MG63 (cell line): ENCODE measurements around the gene PHEX. TPM values are rescaled to one million over a fixed set of nuclear protein-coding genes. Genes with fewer than 3 reads are reported as not detected.

Experiments
- DNase-seq: peaks from one replicate; pipeline ENCODE4 v3.0.0-alpha.2; 2020
- H3K27me3 ChIP-seq: fragments of 250-450 bp; sonication (Bioruptor Pico); 2 replicates; pipeline ENCODE4 v1.5.1; 2020; ENCODE audit warnings: mild to moderate bottlenecking, moderate library complexity
- H3K36me3 ChIP-seq: fragments of 250-450 bp; sonication (Bioruptor Pico); 2 replicates; pipeline ENCODE4 v1.5.1; 2020; ENCODE audit warnings: mild to moderate bottlenecking, moderate library complexity
- H3K4me3 ChIP-seq: fragments of 250-450 bp; sonication (Bioruptor Pico); 2 replicates; pipeline ENCODE4 v1.5.1; 2020; ENCODE audit warnings: mild to moderate bottlenecking, moderate library complexity
- H3K9me3 ChIP-seq: fragments of 250-450 bp; sonication (Bioruptor Pico); 2 replicates; pipeline ENCODE4 v1.5.1; 2020; ENCODE audit warnings: mild to moderate bottlenecking, moderate library complexity
- total RNA-seq: library from RNA; depleted of rRNA; stranded (reverse); fragments of >200 nt; shearing (Covaris generic); gene quantifications from 2 replicates; pipeline ENCODE4 v1.2.3, GENCODE V29; 2014; ENCODE audit warnings: low replicate concordance

Gene PHEX
- total RNA-seq, 1 experiment from 2014 or later = 0.20 TPM

GRCh38 chrX:22033818-22034217 lies 1.7 kb downstream of the PHEX start:
- no peak for DNase-seq
- no peak overlapping the region for H3K4me3 ChIP-seq
- no peaks in the 10 kb centered on the region for H3K36me3 ChIP-seq
- no peaks in the 10 kb centered on the region for H3K27me3 ChIP-seq
- no peaks in the 10 kb centered on the region for H3K9me3 ChIP-seq

GRCh38 chrX:22035236-22035635 lies 3.1 kb downstream of the PHEX start:
- DNase-seq = no peak
- Histone ChIP-seq H3K9me3 (no peaks in the 10 kb centered on the region), H3K4me3 (no peak overlapping the region), H3K27me3 (no peaks in the 10 kb centered on the region), H3K36me3 (no peaks in the 10 kb centered on the region)

DNA sequence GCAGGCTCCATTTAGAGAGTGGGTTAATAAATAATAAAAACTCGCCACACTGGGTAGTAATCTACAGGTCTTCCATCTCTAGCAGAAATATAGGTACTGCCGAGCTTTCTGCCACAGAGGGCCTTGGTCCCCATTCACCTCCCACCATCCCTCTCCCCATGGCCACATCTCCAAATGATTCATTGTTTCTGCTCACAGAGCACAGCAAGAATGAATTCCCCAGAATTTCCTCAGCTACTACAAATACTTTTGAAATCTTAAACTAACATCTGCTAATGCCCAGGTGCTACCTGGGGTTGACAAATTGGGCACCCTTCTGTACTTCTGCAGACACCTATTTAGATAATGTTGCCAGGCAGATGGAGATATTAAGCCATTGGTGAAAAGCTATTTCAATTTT lies 5.1 kb downstream of the PHEX start:
- DNase-seq = no peak
- no peaks in the 10 kb centered on the region for H3K27me3 ChIP-seq
- no peaks in the 10 kb centered on the region for H3K36me3 ChIP-seq
- no peaks in the 10 kb centered on the region for H3K9me3 ChIP-seq
- no peak overlapping the region for H3K4me3 ChIP-seq

DNA sequence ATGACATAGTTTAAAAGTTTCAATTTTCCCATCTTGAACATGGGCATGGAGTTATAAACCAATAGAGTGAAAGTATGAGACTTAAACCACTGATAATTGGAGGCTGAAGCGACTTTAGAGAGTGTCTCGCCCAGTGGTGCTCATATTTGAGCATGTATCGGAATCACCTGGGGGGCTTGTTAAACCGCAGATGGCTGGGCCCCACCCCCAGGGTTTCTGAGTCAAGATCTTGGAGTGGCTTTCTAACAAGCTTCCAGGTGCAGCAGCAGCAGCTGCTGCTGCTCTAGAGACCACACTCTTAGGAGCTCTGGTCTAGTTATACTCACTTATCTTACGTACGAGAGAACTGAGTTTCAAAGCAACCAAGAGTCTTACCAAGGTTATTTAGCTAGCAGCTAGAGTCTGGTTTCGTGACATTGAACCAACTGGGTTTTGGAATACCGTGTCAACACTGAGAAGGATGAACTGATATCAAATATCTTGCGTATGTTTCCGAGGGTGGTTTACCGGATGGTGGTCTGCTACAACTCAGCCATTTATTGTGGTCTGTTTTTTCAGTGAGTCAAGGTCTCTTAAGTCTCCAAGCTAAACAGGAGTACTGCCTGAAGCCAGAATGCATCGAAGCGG lies 5.9 kb downstream of the PHEX start:
- H3K36me3 ChIP-seq = no peaks in the 10 kb centered on the region
- DNase-seq = no peak
- H3K9me3 ChIP-seq = no peaks in the 10 kb centered on the region
- no peak overlapping the region for H3K4me3 ChIP-seq
- no peaks in the 10 kb centered on the region for H3K27me3 ChIP-seq

- no peaks in the 10 kb centered on the region for H3K9me3 ChIP-seq
- DNase-seq = no peak
- no peak overlapping the region for H3K4me3 ChIP-seq
- no peaks in the 10 kb centered on the region for H3K36me3 ChIP-seq
- H3K27me3 ChIP-seq = no peaks in the 10 kb centered on the region
Observed at GRCh38 chrX:22039541-22039940, 7.4 kb downstream of the PHEX start.

- Histone ChIP-seq H3K27me3 (no peaks in the 10 kb centered on the region), H3K36me3 (no peaks in the 10 kb centered on the region), H3K9me3 (no peaks in the 10 kb centered on the region), H3K4me3 (no peak overlapping the region)
- DNase-seq = no peak
Observed at GRCh38 chrX:22040184-22040583, 8.1 kb downstream of the PHEX start.

DNA sequence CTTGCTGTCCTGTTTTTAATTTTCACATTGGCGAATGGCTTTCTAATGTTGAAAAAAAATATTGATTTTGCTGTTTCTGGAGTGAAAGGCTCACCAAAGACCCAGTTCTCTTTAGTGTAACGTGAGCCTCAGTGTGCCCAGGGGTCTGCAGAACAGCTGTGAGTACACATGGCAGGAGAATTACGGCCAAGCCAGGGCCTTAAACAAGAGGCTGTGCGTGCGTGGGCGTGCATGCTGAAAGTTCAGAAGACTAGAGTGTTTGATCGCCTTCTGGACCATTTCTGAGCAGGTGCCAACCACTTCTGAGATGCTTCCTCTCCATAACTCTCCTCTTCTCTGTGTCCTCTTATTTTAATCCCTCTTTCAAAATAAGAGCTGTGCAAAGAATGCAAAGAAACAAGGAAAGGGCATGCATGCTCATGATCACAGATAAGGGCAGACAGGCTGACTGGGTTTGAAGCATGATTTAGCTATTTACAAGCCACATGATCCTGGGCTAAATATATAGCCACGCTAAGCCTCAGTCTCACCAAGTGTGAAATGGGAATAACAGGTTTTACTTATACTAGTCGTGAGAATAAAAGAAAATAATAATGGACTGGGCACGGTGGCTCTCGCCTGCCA lies 9.9 kb downstream of the PHEX start:
- H3K4me3 ChIP-seq = no peak overlapping the region
- H3K36me3 ChIP-seq = no peaks in the 10 kb centered on the region
- no peak for DNase-seq
- no peaks in the 10 kb centered on the region for H3K9me3 ChIP-seq
- H3K27me3 ChIP-seq = no peaks in the 10 kb centered on the region

DNA sequence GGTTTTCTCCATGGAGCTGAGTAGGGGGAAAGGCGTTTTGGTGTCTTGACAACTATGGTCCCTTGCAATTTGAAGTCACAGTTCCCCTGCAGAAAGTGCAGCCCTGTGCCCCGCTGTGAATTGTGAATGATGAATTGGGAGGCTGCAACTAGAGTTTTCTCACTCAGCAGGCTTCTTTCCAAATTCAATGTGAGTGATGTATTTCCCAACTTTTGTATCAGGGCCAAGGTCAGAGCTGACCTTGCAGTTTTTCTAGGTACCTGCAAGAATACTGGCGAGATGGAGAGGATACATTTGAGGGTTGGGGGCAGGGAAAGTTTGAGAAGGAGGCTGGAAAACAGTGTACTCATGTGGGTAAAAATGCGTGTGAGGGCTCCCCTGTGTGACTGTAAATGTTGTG lies 11.7 kb downstream of the PHEX start:
- H3K27me3 ChIP-seq = no peaks in the 10 kb centered on the region
- no peaks in the 10 kb centered on the region for H3K9me3 ChIP-seq
- no peaks in the 10 kb centered on the region for H3K36me3 ChIP-seq

DNA sequence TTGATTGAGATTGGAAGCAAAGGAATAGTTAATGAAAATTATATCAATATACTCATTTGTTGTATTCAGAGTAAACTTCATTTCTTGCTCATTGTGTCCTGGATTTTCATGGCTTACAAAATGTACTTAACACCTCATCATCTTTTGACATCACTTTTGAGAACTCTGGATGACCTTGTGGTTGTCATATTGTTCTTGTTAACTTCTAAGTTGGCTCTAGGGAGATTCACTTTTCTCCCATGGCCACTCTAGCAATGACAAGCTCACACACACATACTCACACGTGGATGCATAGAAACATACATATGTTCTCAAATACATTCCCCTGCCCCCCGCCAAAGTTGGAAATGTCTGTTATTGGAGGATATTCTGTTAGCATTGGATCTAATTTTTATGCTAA lies 15.3 kb downstream of the PHEX start:
- Histone ChIP-seq H3K9me3 (no peaks in the 10 kb centered on the region), H3K4me3 (no peak overlapping the region), H3K27me3 (no peaks in the 10 kb centered on the region), H3K36me3 (no peaks in the 10 kb centered on the region)
- no peak for DNase-seq

More for the DNA sequence above, 11.7 kb downstream of the PHEX start:
- no peak overlapping the region for H3K4me3 ChIP-seq
- no peak for DNase-seq

GRCh38 chrX:22053481-22053880 lies 21.4 kb downstream of the PHEX start:
- no peak for DNase-seq
- Histone ChIP-seq H3K36me3 (no peaks in the 10 kb centered on the region), H3K9me3 (no peaks in the 10 kb centered on the region), H3K4me3 (no peak overlapping the region), H3K27me3 (no peaks in the 10 kb centered on the region)

- Histone ChIP-seq H3K4me3 (no peak overlapping the region), H3K27me3 (no peaks in the 10 kb centered on the region), H3K36me3 (no peaks in the 10 kb centered on the region), H3K9me3 (no peaks in the 10 kb centered on the region)
- DNase-seq = no peak
Observed at GRCh38 chrX:22056235-22056634, 24.1 kb downstream of the PHEX start.

GRCh38 chrX:22057667-22058066 lies 25.5 kb downstream of the PHEX start:
- no peaks in the 10 kb centered on the region for H3K9me3 ChIP-seq

DNA sequence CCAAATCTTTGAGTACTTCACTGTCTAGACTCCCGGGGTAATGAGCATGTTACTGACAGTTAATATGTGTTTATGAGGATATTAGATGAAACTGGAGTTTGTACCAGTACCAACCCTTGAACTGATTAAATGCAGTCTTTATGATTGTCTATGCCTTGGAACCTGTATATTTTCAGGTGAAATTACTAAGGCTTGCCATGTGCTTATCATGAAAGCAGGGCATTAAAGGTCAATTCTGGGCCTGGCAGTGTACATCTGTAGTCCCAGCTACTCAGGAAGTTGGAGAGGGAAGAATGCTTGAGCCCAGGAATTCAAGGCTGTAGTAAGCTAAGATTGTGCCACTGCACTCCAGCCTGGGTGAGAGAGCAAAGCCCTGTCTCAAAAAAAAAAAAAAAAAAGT lies 27.6 kb downstream of the PHEX start:
- Histone ChIP-seq H3K36me3 (no peaks in the 10 kb centered on the region), H3K27me3 (no peaks in the 10 kb centered on the region), H3K4me3 (no peak overlapping the region), H3K9me3 (no peaks in the 10 kb centered on the region)
- DNase-seq = no peak

More at GRCh38 chrX:22057667-22058066, 25.5 kb downstream of the PHEX start:
- Histone ChIP-seq H3K36me3 (no peaks in the 10 kb centered on the region), H3K27me3 (no peaks in the 10 kb centered on the region), H3K4me3 (no peak overlapping the region)
- DNase-seq = no peak

DNA sequence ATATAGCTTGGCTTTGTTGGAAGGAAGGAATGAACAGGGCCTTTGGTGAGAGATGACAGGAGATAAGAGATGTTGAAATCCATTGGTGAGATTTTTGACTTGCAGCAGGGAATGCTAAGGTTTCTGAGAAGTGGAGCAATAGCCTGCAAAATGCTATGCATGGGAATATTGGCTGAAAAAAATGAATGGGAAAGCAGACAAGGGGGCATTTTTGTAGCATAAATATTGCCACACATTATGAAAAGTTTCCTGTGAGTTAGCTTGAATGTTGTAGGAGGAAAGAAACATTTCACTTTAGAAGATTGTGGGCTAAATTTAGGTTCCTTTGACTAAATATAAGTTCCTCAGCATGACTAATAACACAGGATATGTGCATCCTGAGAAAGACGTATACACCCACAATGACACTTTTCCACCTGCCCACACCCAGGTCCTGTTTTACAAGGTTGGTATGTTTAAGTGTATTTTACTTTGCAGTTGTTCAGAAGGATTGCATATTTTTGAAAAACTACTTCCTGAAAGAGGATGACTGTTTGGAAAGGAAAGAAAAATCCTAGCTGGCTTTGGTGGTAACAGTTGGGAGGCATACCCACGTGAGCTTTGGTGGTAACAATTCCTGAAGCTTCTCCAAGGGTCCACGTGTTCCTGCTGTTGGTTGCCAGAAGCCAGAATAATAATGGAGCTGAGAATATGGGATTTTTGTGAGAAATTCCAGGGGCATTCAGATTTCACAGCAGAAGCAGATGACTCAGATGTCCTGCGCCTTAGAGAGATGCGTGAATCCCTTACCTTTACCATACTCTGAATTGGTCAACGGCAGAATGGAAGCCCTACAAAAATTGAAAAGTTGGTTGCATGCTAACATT lies 28.5 kb downstream of the PHEX start:
- DNase-seq = no peak
- H3K27me3 ChIP-seq = no peaks in the 10 kb centered on the region
- H3K4me3 ChIP-seq = no peak overlapping the region
- H3K9me3 ChIP-seq = no peaks in the 10 kb centered on the region
- H3K36me3 ChIP-seq = no peaks in the 10 kb centered on the region

- no peak for DNase-seq
- no peaks in the 10 kb centered on the region for H3K27me3 ChIP-seq
- H3K36me3 ChIP-seq = no peaks in the 10 kb centered on the region
- no peaks in the 10 kb centered on the region for H3K9me3 ChIP-seq
- no peak overlapping the region for H3K4me3 ChIP-seq
Observed at GRCh38 chrX:22063284-22063683, 31.2 kb downstream of the PHEX start.

DNA sequence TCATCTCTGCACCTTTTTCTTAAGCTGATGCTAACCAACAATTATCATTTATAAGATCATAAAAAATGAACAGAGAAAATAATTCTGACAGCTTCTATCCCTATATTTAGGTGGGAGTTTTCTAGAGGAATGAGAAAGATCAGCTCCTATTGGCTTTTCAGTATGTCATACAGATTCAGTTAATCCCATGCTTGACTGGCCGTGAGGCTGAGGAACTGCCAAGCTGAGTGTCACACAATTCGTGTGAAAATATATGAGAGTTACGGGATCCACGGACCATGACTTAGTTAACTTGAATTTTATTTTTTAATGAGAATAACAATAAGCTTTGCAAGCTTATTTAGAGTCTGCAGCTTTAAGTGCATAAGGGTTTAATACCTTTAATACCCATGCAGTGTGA lies 37.5 kb downstream of the PHEX start:
- H3K4me3 ChIP-seq = no peak overlapping the region
- DNase-seq = no peak
- no peaks in the 10 kb centered on the region for H3K36me3 ChIP-seq
- no peaks in the 10 kb centered on the region for H3K9me3 ChIP-seq
- H3K27me3 ChIP-seq = no peaks in the 10 kb centered on the region

DNA sequence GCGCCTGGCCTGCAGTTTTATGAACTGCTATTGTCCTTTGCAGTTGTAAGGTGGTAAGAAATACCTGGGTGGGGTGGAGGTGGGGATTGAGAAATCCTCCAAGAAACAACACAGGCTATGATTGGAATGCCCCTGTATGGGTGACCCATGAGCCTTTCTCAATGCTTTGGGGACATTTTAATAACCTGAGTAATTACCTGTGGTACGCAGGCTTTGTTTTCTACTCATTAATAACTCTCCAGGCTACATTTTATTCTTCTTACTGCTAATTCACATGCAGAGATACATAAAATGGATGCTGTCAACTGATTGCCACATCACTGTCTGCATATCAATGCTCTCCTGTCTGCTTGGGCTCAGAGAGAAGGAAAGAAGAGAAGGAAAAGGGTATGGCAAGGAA lies 41.8 kb downstream of the PHEX start:
- no peaks in the 10 kb centered on the region for H3K9me3 ChIP-seq
- no peak overlapping the region for H3K4me3 ChIP-seq
- H3K36me3 ChIP-seq = no peaks in the 10 kb centered on the region
- DNase-seq = no peak
- H3K27me3 ChIP-seq = no peaks in the 10 kb centered on the region

- no peaks in the 10 kb centered on the region for H3K9me3 ChIP-seq
- no peak overlapping the region for H3K4me3 ChIP-seq
- H3K27me3 ChIP-seq = no peaks in the 10 kb centered on the region
- no peak for DNase-seq
- H3K36me3 ChIP-seq = no peaks in the 10 kb centered on the region
Observed at GRCh38 chrX:22078117-22078516, 46.0 kb downstream of the PHEX start.
